Measurements from ENCODE around the gene GABRB2. TPM values are rescaled to one million over a fixed set of nuclear protein-coding genes. Genes with fewer than 3 reads are reported as not detected.

The GABRB2 gene
- total RNA-seq, 2 donors from 2014 or later, result not detected

- H3K27me3 Mint-ChIP-seq, result no peaks in the 10 kb centered on the region
- H3K4me3 Mint-ChIP-seq, result no peak overlapping the region
- ATAC-seq (no peak), DNase-seq (no peak)
- no peaks in the 10 kb centered on the region for H3K4me1 Mint-ChIP-seq
- H3K27ac Mint-ChIP-seq, result no peak overlapping the region
- no peaks in the 10 kb centered on the region for H3K9me3 ChIP-seq (ENCODE audit: control insufficient read depth, low read length, poor library complexity, severe bottlenecking)
- no peaks in the 10 kb centered on the region for H3K36me3 Mint-ChIP-seq (ENCODE audit: low read depth)
Observed at GRCh38 chr5:161358446-161358845, 188.1 kb downstream of the GABRB2 start.

- H3K9me3 ChIP-seq (ENCODE audit: control insufficient read depth, low read length, poor library complexity, severe bottlenecking), result no peaks in the 10 kb centered on the region
- no peak for ATAC-seq
Observed at GRCh38 chr5:161344234-161344633, 202.3 kb downstream of the GABRB2 start.

GRCh38 chr5:161342886-161343285 is 203.6 kb downstream of the GABRB2 start:
- Mint-ChIP-seq H3K4me3 (no peak overlapping the region), H3K27ac (no peak overlapping the region), H3K36me3 (ENCODE audit: low read depth) (no peaks in the 10 kb centered on the region), H3K27me3 (no peaks in the 10 kb centered on the region), H3K4me1 (no peaks in the 10 kb centered on the region)
- ATAC-seq (no peak), DNase-seq (no peak)
- H3K9me3 ChIP-seq (ENCODE audit: control insufficient read depth, low read length, poor library complexity, severe bottlenecking), result no peaks in the 10 kb centered on the region

More at GRCh38 chr5:161344234-161344633, 202.3 kb downstream of the GABRB2 start:
- no peak for DNase-seq
- Mint-ChIP-seq H3K27ac (no peak overlapping the region), H3K27me3 (no peaks in the 10 kb centered on the region), H3K4me1 (no peaks in the 10 kb centered on the region), H3K4me3 (no peak overlapping the region), H3K36me3 (ENCODE audit: low read depth) (no peaks in the 10 kb centered on the region)

GRCh38 chr5:161340012-161340411 is 206.5 kb downstream of the GABRB2 start:
- DNase-seq (no peak), ATAC-seq (no peak)
- no peak overlapping the region for H3K4me3 Mint-ChIP-seq
- H3K27me3 Mint-ChIP-seq, result no peaks in the 10 kb centered on the region
- H3K27ac Mint-ChIP-seq, result no peak overlapping the region
- no peaks in the 10 kb centered on the region for H3K4me1 Mint-ChIP-seq
- H3K36me3 Mint-ChIP-seq (ENCODE audit: low read depth), result no peaks in the 10 kb centered on the region
- H3K9me3 ChIP-seq (ENCODE audit: control insufficient read depth, low read length, poor library complexity, severe bottlenecking), result no peaks in the 10 kb centered on the region

- ATAC-seq (no peak), DNase-seq (no peak)
- Mint-ChIP-seq H3K27me3 (no peaks in the 10 kb centered on the region), H3K27ac (no peak overlapping the region), H3K4me1 (no peaks in the 10 kb centered on the region), H3K36me3 (ENCODE audit: low read depth) (no peaks in the 10 kb centered on the region), H3K4me3 (no peak overlapping the region)
- H3K9me3 ChIP-seq (ENCODE audit: control insufficient read depth, low read length, poor library complexity, severe bottlenecking), result no peaks in the 10 kb centered on the region
Observed at GRCh38 chr5:161333194-161333880, 213.2 kb downstream of the GABRB2 start.

- H3K4me3 Mint-ChIP-seq, result no peak overlapping the region
- no peaks in the 10 kb centered on the region for H3K9me3 ChIP-seq (ENCODE audit: control insufficient read depth, low read length, poor library complexity, severe bottlenecking)
- DNase-seq, result no peak
- no peaks in the 10 kb centered on the region for H3K36me3 Mint-ChIP-seq (ENCODE audit: low read depth)
- no peak overlapping the region for H3K27ac Mint-ChIP-seq
- no peaks in the 10 kb centered on the region for H3K27me3 Mint-ChIP-seq
- no peaks in the 10 kb centered on the region for H3K4me1 Mint-ChIP-seq
- ATAC-seq, result no peak
Observed at GRCh38 chr5:161332343-161332742, 214.2 kb downstream of the GABRB2 start.

- no peaks in the 10 kb centered on the region for H3K36me3 Mint-ChIP-seq (ENCODE audit: low read depth)
- H3K4me1 Mint-ChIP-seq, result no peaks in the 10 kb centered on the region
- H3K9me3 ChIP-seq (ENCODE audit: control insufficient read depth, low read length, poor library complexity, severe bottlenecking), result no peaks in the 10 kb centered on the region
- no peak overlapping the region for H3K27ac Mint-ChIP-seq
- no peaks in the 10 kb centered on the region for H3K27me3 Mint-ChIP-seq
- no peak overlapping the region for H3K4me3 Mint-ChIP-seq
- ATAC-seq (no peak), DNase-seq (no peak)
Observed at GRCh38 chr5:161314033-161314432, 232.5 kb downstream of the GABRB2 start.

- Mint-ChIP-seq H3K36me3 (ENCODE audit: low read depth) (no peaks in the 10 kb centered on the region), H3K27ac (no peak overlapping the region), H3K27me3 (no peaks in the 10 kb centered on the region), H3K4me1 (no peaks in the 10 kb centered on the region), H3K4me3 (no peak overlapping the region)
- no peaks in the 10 kb centered on the region for H3K9me3 ChIP-seq (ENCODE audit: control insufficient read depth, low read length, poor library complexity, severe bottlenecking)
- ATAC-seq (no peak), DNase-seq (no peak)
Observed at GRCh38 chr5:161312882-161313281, 233.6 kb downstream of the GABRB2 start.

GRCh38 chr5:161311965-161312364 is 234.6 kb downstream of the GABRB2 start:
- DNase-seq (no peak), ATAC-seq (no peak)
- H3K4me3 Mint-ChIP-seq, result no peak overlapping the region
- no peak overlapping the region for H3K27ac Mint-ChIP-seq
- H3K27me3 Mint-ChIP-seq, result no peaks in the 10 kb centered on the region
- no peaks in the 10 kb centered on the region for H3K4me1 Mint-ChIP-seq
- no peaks in the 10 kb centered on the region for H3K9me3 ChIP-seq (ENCODE audit: control insufficient read depth, low read length, poor library complexity, severe bottlenecking)
- no peaks in the 10 kb centered on the region for H3K36me3 Mint-ChIP-seq (ENCODE audit: low read depth)

GRCh38 chr5:161311146-161311708 is 235.3 kb downstream of the GABRB2 start:
- no peaks in the 10 kb centered on the region for H3K27me3 Mint-ChIP-seq
- no peaks in the 10 kb centered on the region for H3K9me3 ChIP-seq (ENCODE audit: control insufficient read depth, low read length, poor library complexity, severe bottlenecking)
- no peaks in the 10 kb centered on the region for H3K36me3 Mint-ChIP-seq (ENCODE audit: low read depth)
- ATAC-seq (no peak), DNase-seq (no peak)
- no peak overlapping the region for H3K27ac Mint-ChIP-seq
- no peak overlapping the region for H3K4me3 Mint-ChIP-seq
- no peaks in the 10 kb centered on the region for H3K4me1 Mint-ChIP-seq

- no peaks in the 10 kb centered on the region for H3K4me1 Mint-ChIP-seq
- H3K9me3 ChIP-seq (ENCODE audit: control insufficient read depth, low read length, poor library complexity, severe bottlenecking), result no peaks in the 10 kb centered on the region
- ATAC-seq (no peak), DNase-seq (no peak)
- no peaks in the 10 kb centered on the region for H3K27me3 Mint-ChIP-seq
- H3K36me3 Mint-ChIP-seq (ENCODE audit: low read depth), result no peaks in the 10 kb centered on the region
- no peak overlapping the region for H3K27ac Mint-ChIP-seq
- no peak overlapping the region for H3K4me3 Mint-ChIP-seq
Observed at GRCh38 chr5:161306351-161306995, 240.1 kb downstream of the GABRB2 start.

GRCh38 chr5:161305601-161306000 is 240.9 kb downstream of the GABRB2 start:
- H3K27me3 Mint-ChIP-seq, result no peaks in the 10 kb centered on the region
- no peak overlapping the region for H3K4me3 Mint-ChIP-seq
- ATAC-seq, result no peak
- DNase-seq, result no peak
- no peaks in the 10 kb centered on the region for H3K4me1 Mint-ChIP-seq
- H3K36me3 Mint-ChIP-seq (ENCODE audit: low read depth), result no peaks in the 10 kb centered on the region
- no peaks in the 10 kb centered on the region for H3K9me3 ChIP-seq (ENCODE audit: control insufficient read depth, low read length, poor library complexity, severe bottlenecking)
- H3K27ac Mint-ChIP-seq, result no peak overlapping the region

GRCh38 chr5:161302559-161302958 is 244.0 kb downstream of the GABRB2 start:
- no peaks in the 10 kb centered on the region for H3K36me3 Mint-ChIP-seq (ENCODE audit: low read depth)
- H3K4me3 Mint-ChIP-seq, result no peak overlapping the region
- ATAC-seq (no peak), DNase-seq (no peak)
- H3K4me1 Mint-ChIP-seq, result no peaks in the 10 kb centered on the region
- H3K27me3 Mint-ChIP-seq, result no peaks in the 10 kb centered on the region
- H3K27ac Mint-ChIP-seq, result no peak overlapping the region
- H3K9me3 ChIP-seq (ENCODE audit: control insufficient read depth, low read length, poor library complexity, severe bottlenecking), result no peaks in the 10 kb centered on the region

GRCh38 chr5:161301586-161301985 is 244.9 kb downstream of the GABRB2 start:
- H3K9me3 ChIP-seq (ENCODE audit: control insufficient read depth, low read length, poor library complexity, severe bottlenecking), result no peaks in the 10 kb centered on the region
- H3K4me1 Mint-ChIP-seq, result no peaks in the 10 kb centered on the region
- H3K27me3 Mint-ChIP-seq, result no peaks in the 10 kb centered on the region
- no peaks in the 10 kb centered on the region for H3K36me3 Mint-ChIP-seq (ENCODE audit: low read depth)
- ATAC-seq (no peak), DNase-seq (no peak)
- H3K4me3 Mint-ChIP-seq, result no peak overlapping the region
- H3K27ac Mint-ChIP-seq, result no peak overlapping the region
